Adrenal gland (tissue), 5 donors: Measurements from ENCODE around the gene SLC27A3.

ENCODE experiments used
- POLR2A ChIP-seq, 2 donors: fragments of 450-650 bp; IDR thresholded peaks; one replicate each; pipeline ENCODE4 v1.6.1; 2017; ENCODE audit warnings: antibody characterized with exemption in 2 of 2, mild to moderate bottlenecking in 2 of 2, moderate library complexity in 1 of 2
- TF ChIP-seq, protein P1 (sequence below), 6 experiments: fragments of 450-650 bp in 4 of 6; fragments of 200-600 bp in 2 of 6; sonication (generic) in 1 of 6; IDR thresholded peaks; 1 replicate in 5 of 6; 2 replicates in 1 of 6; pipeline versions ENCODE4 v1.5.1 to v1.8.0; 2016 to 2021; ENCODE audit warnings: antibody characterized with exemption in 6 of 6, mild to moderate bottlenecking in 2 of 6, moderate library complexity in 1 of 6
- donor health status: DM: no; HTN: no; CAD: no.

DNA sequence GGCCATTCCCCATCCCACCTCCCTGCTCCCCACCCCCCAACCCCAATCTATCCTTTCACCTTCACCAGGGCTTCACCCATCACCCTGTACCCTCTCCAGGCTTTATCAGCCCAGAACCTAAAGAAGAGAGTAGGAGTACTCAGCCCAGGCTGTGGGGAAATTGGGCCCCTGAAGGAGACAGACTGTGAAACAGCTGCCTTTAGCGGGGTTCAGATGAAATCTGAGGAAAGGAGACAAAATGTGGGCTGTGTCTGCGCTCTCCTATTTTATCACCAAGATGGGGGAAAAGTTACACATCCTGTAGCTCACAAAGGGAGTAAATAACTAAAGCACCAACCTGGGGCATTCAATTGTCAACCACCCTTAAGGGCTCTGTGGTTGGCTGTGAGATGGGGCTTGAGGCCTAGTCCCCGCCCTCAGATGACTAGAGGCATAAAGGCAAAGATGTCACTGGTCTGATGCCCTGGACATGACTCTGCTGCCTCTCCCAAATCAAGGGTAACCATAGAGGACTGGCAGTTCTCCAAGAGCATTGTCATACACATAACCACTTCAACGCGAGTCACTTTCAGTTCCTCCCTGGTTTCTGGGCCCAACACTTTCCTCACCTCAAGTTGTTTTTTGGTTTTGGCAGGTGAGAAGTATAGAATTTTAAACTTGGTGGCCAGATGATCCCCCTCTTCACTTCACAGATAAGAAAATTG, 30.0 kb downstream of the SLC27A3 start:
- TF ChIP-seq, protein P1, sequence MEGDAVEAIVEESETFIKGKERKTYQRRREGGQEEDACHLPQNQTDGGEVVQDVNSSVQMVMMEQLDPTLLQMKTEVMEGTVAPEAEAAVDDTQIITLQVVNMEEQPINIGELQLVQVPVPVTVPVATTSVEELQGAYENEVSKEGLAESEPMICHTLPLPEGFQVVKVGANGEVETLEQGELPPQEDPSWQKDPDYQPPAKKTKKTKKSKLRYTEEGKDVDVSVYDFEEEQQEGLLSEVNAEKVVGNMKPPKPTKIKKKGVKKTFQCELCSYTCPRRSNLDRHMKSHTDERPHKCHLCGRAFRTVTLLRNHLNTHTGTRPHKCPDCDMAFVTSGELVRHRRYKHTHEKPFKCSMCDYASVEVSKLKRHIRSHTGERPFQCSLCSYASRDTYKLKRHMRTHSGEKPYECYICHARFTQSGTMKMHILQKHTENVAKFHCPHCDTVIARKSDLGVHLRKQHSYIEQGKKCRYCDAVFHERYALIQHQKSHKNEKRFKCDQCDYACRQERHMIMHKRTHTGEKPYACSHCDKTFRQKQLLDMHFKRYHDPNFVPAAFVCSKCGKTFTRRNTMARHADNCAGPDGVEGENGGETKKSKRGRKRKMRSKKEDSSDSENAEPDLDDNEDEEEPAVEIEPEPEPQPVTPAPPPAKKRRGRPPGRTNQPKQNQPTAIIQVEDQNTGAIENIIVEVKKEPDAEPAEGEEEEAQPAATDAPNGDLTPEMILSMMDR (IDR thresholded peaks at IDR 0.05) = no peak
- TF ChIP-seq POLR2A (IDR thresholded peaks at IDR 0.05) = no peak
